HCT116 (cell line): Measurements from ENCODE around the gene PPP1R10. TPM values are rescaled to one million over a fixed set of nuclear protein-coding genes. Genes with fewer than 3 reads are reported as not detected.

ENCODE experiments used
- ATAC-seq: fragments of 200-7000 bp; cut with Tn5 transposase; 2 replicates; pipeline ENCODE4 v1.9.1; 2020; ENCODE audit warnings: mild to moderate bottlenecking, moderate library complexity
- BruUV-seq: library from RNA; stranded (reverse); fragments of 400-500 nt; replicated peaks from 2 replicates; lab custom pipeline; 2021; lab: Mats Ljungman, UMichigan
- CTCF ChIA-PET: fragments of 300-600 bp; sonication (Branson Sonifier 250); formaldehyde crosslinking; loops from one replicate; lab custom pipeline; 2021; ENCODE audit warnings: antibody characterized with exemption; lab: Charles Lee
- POLR2A ChIA-PET: fragments of 300-600, 350-600 bp; sonication (Branson Sonifier 250); formaldehyde crosslinking; loops from one replicate; lab custom pipeline; 2021; ENCODE audit warnings: antibody characterized with exemption; lab: Charles Lee
- RAD21 ChIA-PET, 2 experiments: fragments of 300-600 bp; sonication (Branson Sonifier 250); formaldehyde crosslinking; loops; one replicate each; lab custom pipeline; 2023; ENCODE audit warnings: low total read pairs in 2 of 2; ENCODE audit not compliant: uncharacterized antibody in 2 of 2, unreplicated experiment in 2 of 2, low non-redundant PET in 1 of 2; lab: Charles Lee
- DNase-seq: peaks from one replicate; pipeline ENCODE4 v3.0.0-alpha.2; 2010; ENCODE audit warnings: low read depth, low spot score
- H2AFZ ChIP-seq: fragments of 200-600 bp; shearing (Covaris generic), sonication (generic); 2 replicates; pipeline ENCODE4 v1.6.1; 2017; ENCODE audit warnings: low read depth, mixed run types, mixed read lengths, antibody characterized with exemption, low read length; ENCODE audit not compliant: poor library complexity, severe bottlenecking
- H3K27ac ChIP-seq: 2 replicates; pipeline ENCODE4 v1.5.1; 2012; ENCODE audit warnings: low read depth, low read length
- H3K27me3 ChIP-seq: fragments of 200-600 bp; sonication (generic); 2 replicates; pipeline ENCODE4 v1.6.1; 2016; ENCODE audit warnings: mixed run types, low read length, mixed read lengths; ENCODE audit not compliant: insufficient read depth
- H3K36me3 ChIP-seq, 2 experiments: fragments of 200-500 bp in 1 of 2; fragments of 200-600 bp in 1 of 2; sonication (Bioruptor generic) in 1 of 2; sonication (generic) in 1 of 2; 2 replicates each; pipeline versions ENCODE4 v1.5.1 to v1.6.1; 2014 to 2016; ENCODE audit warnings: low read length in 2 of 2, inconsistent platforms in 1 of 2, mixed read lengths in 1 of 2, mixed run types in 1 of 2; ENCODE audit not compliant: insufficient read depth in 2 of 2, control insufficient read depth in 1 of 2
- H3K4me1 ChIP-seq, 2 experiments: fragments of 200-600 bp in 1 of 2; sonication (generic) in 1 of 2; 2 replicates each; pipeline versions ENCODE4 v1.5.1 to v1.6.1; 2012 to 2017; ENCODE audit warnings: low read length in 2 of 2, inconsistent platforms in 1 of 2, mild to moderate bottlenecking in 1 of 2, mixed read lengths in 1 of 2, mixed run types in 1 of 2, moderate library complexity in 1 of 2; ENCODE audit not compliant: insufficient read depth in 2 of 2, control insufficient read depth in 1 of 2
- H3K4me2 ChIP-seq: fragments of 200-600 bp; sonication (generic); 2 replicates; pipeline ENCODE4 v1.6.1; 2017; ENCODE audit warnings: mixed run types, low read length, mixed read lengths
- H3K4me3 ChIP-seq, 2 experiments: fragments of 200-600 bp in 1 of 2; sonication (generic) in 1 of 2; replicated peaks in 1 of 2; 2 replicates each; pipeline ENCODE4 v1.5.1; 2011 to 2016; ENCODE audit warnings: low read length in 2 of 2, control low read depth in 1 of 2, low read depth in 1 of 2, mild to moderate bottlenecking in 1 of 2, mixed read lengths in 1 of 2, mixed run types in 1 of 2
- H3K79me2 ChIP-seq: fragments of 200-600 bp; sonication (generic); 2 replicates; pipeline ENCODE4 v1.6.1; 2017; ENCODE audit warnings: mild to moderate bottlenecking, mixed run types, low read length, moderate library complexity, mixed read lengths; ENCODE audit not compliant: insufficient read depth
- H3K9ac ChIP-seq: fragments of 200-600 bp; sonication (generic); 2 replicates; pipeline ENCODE4 v1.6.1; 2016; ENCODE audit warnings: low read length, mixed read lengths
- H3K9me2 ChIP-seq: fragments of 200-600 bp; sonication (generic), shearing (Covaris generic); 2 replicates; pipeline ENCODE4 v1.6.1; 2017; ENCODE audit warnings: mixed run types, mild to moderate bottlenecking, moderate library complexity; ENCODE audit not compliant: insufficient read depth
- H3K9me3 ChIP-seq, 2 experiments: fragments of 200-500 bp in 1 of 2; fragments of 200-600 bp in 1 of 2; sonication (Bioruptor generic) in 1 of 2; sonication (generic) in 1 of 2; 2 replicates each; pipeline ENCODE4 v1.6.1; 2014 to 2017; ENCODE audit warnings: low read length in 2 of 2, mixed read lengths in 2 of 2, inconsistent platforms in 1 of 2, low read depth in 1 of 2, mild to moderate bottlenecking in 1 of 2, mixed run types in 1 of 2, moderate library complexity in 1 of 2; ENCODE audit not compliant: control insufficient read depth in 1 of 2, insufficient read depth in 1 of 2
- H4K20me1 ChIP-seq: fragments of 200-600 bp; sonication (generic), shearing (Covaris generic); 2 replicates; pipeline ENCODE4 v1.6.1; 2017; ENCODE audit warnings: mixed run types, mild to moderate bottlenecking, moderate library complexity; ENCODE audit not compliant: insufficient read depth
- CBX3 ChIP-seq: IDR thresholded peaks from 2 replicates; pipeline ENCODE4 v1.6.1; 2012; ENCODE audit warnings: low read depth
- CEBPB ChIP-seq: IDR thresholded peaks from 2 replicates; pipeline ENCODE4 v1.6.1; 2012; ENCODE audit warnings: low read depth
- EGR1 ChIP-seq: IDR thresholded peaks from 2 replicates; pipeline ENCODE4 v1.6.1; 2012; ENCODE audit warnings: low read depth
- ELF1 ChIP-seq: IDR thresholded peaks from 2 replicates; pipeline ENCODE4 v1.6.1; 2012; ENCODE audit warnings: low read depth, borderline replicate concordance
- EZH2 ChIP-seq: fragments of 200-600 bp; sonication (generic); IDR thresholded peaks from 2 replicates; pipeline ENCODE4 v1.6.1; 2017; ENCODE audit warnings: antibody characterized with exemption, mixed run types
- EZH2phosphoT487 ChIP-seq: fragments of 200-600 bp; IDR thresholded peaks from 2 replicates; pipeline ENCODE4 v1.6.1; 2018; ENCODE audit warnings: antibody characterized with exemption, borderline replicate concordance
- JUND ChIP-seq: IDR thresholded peaks from 2 replicates; pipeline ENCODE4 v1.6.1; 2012
- POLR2AphosphoS5 ChIP-seq: IDR thresholded peaks from 2 replicates; pipeline ENCODE4 v1.6.1; 2011; ENCODE audit warnings: mild to moderate bottlenecking, low read depth, low read length, moderate library complexity
- RAD21 ChIP-seq: IDR thresholded peaks from 2 replicates; pipeline ENCODE4 v1.6.1; 2012; ENCODE audit warnings: low read depth, mild to moderate bottlenecking
- SIN3A ChIP-seq: IDR thresholded peaks from 2 replicates; pipeline ENCODE4 v1.6.1; 2012; ENCODE audit warnings: low read depth
- SP1 ChIP-seq: IDR thresholded peaks from 2 replicates; pipeline ENCODE4 v1.6.1; 2012; ENCODE audit warnings: low read depth
- SRF ChIP-seq: IDR thresholded peaks from 2 replicates; pipeline ENCODE4 v1.6.1; 2012; ENCODE audit warnings: low read depth
- ZFX ChIP-seq: fragments of 450-650 bp; IDR thresholded peaks from 2 replicates; pipeline ENCODE4 v1.6.1; 2017
- ZNF274 ChIP-seq: fragments of 200-500 bp; sonication (Bioruptor generic); IDR thresholded peaks from 2 replicates; pipeline ENCODE4 v1.6.1; 2014; ENCODE audit warnings: mild to moderate bottlenecking, low read depth, low read length, inconsistent platforms
- intact Hi-C: fragments of 100-400 bp; cut with micrococcal nuclease; formaldehyde crosslinking; loops from 2 replicates; pipeline ENCODE4 v1.10.0; 2022
- total RNA-seq: library from RNA; stranded (reverse); gene quantifications from one replicate; pipeline ENCODE4 v1.2.1, GENCODE V29; 2021; ENCODE audit not compliant: unreplicated experiment
- TF ChIP-seq, protein P1 (sequence below): IDR thresholded peaks from 2 replicates; pipeline ENCODE4 v1.6.1; 2012
- TF ChIP-seq, protein P2 (sequence below): IDR thresholded peaks from 2 replicates; pipeline ENCODE4 v1.6.1; 2011; ENCODE audit warnings: mild to moderate bottlenecking, low read length, moderate library complexity; ENCODE audit not compliant: insufficient replicate concordance; ENCODE audit errors: extremely low read depth
- TF ChIP-seq, protein P3 (sequence below): IDR thresholded peaks from 2 replicates; pipeline ENCODE4 v1.6.1; 2012; ENCODE audit warnings: low read depth
- TF ChIP-seq, protein P4 (sequence below), 3 experiments: fragments of 200-600 bp in 1 of 3; sonication (generic) in 1 of 3; IDR thresholded peaks in 2 of 3; conservative IDR thresholded peaks in 1 of 3; 2 replicates each; pipeline ENCODE4 v1.5.1; 2012 to 2017; ENCODE audit warnings: low read depth in 2 of 3, low read length in 2 of 3, antibody characterized with exemption in 1 of 3, borderline replicate concordance in 1 of 3, control low read depth in 1 of 3, mild to moderate bottlenecking in 1 of 3, mixed read lengths in 1 of 3, mixed run types in 1 of 3, moderate library complexity in 1 of 3; ENCODE audit not compliant: insufficient read depth in 1 of 3

Gene PPP1R10
- total RNA-seq, 1 experiment from 2014 or later, result 104 TPM

DNA sequence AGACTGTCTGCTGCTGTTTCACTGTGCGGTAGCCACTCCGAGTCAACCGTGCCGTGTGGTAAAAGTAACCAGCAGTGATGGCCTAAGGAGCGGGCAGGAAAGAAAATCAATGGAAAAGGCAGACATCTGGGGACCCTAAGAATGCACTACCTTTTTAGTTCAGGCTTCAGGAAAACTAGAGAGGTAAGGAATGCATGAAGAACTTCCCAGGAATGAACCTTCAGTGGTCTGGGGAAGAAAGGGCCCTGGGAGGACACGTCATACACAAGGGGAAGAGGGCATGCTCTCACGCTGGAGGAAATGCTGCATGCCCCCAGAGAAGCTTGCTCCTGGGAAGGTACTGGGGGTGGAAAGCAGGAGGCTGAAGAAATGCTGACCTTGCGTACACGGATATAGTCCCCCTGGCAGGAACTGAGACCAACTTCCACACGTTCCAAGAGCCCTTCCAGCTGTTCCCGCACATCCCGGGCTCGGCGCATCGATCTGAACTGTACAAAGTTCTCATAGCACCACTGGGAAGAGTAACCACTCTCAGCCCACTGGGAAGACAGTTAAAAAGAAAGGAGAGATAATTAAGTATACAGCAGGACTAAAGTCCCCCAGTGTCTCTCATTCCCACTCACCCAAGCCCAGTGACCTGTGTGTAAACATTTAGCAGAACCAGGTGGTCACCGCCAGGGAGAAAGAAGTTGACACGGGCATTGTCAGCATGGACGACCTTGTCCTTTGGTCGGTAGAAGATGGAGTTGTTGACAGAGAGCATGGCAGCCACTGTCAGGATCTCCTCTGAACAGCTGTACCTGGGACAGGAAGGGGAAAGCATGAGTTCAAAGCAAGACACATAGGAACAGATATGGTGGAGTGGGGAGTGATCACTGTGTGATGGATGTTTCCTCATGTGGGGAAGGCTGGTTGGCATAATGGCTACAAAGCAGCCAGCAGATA is 38.0 kb upstream of the PPP1R10 start:
- Histone ChIP-seq H3K4me3 (no peak overlapping the region), H3K9ac (no peak overlapping the region), H2AFZ (no peak overlapping the region), H3K9me2 (no peaks in the 10 kb centered on the region), H3K4me2 (no peak overlapping the region), H3K9me3 (no peaks in the 10 kb centered on the region), H4K20me1 (no peaks in the 10 kb centered on the region), H3K27me3 (no peaks in the 10 kb centered on the region), H3K79me2 (no peaks in the 10 kb centered on the region), H3K36me3 (peaks cover 46 to 72% of the 10 kb centered on the region in 2 experiments; a peak in 3 of 4 replicates), H3K27ac (no peak overlapping the region), H3K4me1 (no peaks in the 10 kb centered on the region)
- TF ChIP-seq ZFX (no peak), SP1 (no peak), EGR1 (no peak), ZNF274 (no peak), POLR2AphosphoS5 (no peak), SRF (no peak), SIN3A (no peak), JUND (no peak), CBX3 (no peak), ELF1 (no peak), RAD21 (no peak), EZH2phosphoT487 (no peak), EZH2 (no peak), CEBPB (no peak)
- TF ChIP-seq, protein P1, sequence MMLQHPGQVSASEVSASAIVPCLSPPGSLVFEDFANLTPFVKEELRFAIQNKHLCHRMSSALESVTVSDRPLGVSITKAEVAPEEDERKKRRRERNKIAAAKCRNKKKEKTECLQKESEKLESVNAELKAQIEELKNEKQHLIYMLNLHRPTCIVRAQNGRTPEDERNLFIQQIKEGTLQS, result no peak
- TF ChIP-seq, protein P2, sequence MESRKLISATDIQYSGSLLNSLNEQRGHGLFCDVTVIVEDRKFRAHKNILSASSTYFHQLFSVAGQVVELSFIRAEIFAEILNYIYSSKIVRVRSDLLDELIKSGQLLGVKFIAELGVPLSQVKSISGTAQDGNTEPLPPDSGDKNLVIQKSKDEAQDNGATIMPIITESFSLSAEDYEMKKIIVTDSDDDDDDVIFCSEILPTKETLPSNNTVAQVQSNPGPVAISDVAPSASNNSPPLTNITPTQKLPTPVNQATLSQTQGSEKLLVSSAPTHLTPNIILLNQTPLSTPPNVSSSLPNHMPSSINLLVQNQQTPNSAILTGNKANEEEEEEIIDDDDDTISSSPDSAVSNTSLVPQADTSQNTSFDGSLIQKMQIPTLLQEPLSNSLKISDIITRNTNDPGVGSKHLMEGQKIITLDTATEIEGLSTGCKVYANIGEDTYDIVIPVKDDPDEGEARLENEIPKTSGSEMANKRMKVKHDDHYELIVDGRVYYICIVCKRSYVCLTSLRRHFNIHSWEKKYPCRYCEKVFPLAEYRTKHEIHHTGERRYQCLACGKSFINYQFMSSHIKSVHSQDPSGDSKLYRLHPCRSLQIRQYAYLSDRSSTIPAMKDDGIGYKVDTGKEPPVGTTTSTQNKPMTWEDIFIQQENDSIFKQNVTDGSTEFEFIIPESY, result no peak
- TF ChIP-seq, protein P3, sequence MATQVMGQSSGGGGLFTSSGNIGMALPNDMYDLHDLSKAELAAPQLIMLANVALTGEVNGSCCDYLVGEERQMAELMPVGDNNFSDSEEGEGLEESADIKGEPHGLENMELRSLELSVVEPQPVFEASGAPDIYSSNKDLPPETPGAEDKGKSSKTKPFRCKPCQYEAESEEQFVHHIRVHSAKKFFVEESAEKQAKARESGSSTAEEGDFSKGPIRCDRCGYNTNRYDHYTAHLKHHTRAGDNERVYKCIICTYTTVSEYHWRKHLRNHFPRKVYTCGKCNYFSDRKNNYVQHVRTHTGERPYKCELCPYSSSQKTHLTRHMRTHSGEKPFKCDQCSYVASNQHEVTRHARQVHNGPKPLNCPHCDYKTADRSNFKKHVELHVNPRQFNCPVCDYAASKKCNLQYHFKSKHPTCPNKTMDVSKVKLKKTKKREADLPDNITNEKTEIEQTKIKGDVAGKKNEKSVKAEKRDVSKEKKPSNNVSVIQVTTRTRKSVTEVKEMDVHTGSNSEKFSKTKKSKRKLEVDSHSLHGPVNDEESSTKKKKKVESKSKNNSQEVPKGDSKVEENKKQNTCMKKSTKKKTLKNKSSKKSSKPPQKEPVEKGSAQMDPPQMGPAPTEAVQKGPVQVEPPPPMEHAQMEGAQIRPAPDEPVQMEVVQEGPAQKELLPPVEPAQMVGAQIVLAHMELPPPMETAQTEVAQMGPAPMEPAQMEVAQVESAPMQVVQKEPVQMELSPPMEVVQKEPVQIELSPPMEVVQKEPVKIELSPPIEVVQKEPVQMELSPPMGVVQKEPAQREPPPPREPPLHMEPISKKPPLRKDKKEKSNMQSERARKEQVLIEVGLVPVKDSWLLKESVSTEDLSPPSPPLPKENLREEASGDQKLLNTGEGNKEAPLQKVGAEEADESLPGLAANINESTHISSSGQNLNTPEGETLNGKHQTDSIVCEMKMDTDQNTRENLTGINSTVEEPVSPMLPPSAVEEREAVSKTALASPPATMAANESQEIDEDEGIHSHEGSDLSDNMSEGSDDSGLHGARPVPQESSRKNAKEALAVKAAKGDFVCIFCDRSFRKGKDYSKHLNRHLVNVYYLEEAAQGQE, result no peak
- TF ChIP-seq, protein P4, sequence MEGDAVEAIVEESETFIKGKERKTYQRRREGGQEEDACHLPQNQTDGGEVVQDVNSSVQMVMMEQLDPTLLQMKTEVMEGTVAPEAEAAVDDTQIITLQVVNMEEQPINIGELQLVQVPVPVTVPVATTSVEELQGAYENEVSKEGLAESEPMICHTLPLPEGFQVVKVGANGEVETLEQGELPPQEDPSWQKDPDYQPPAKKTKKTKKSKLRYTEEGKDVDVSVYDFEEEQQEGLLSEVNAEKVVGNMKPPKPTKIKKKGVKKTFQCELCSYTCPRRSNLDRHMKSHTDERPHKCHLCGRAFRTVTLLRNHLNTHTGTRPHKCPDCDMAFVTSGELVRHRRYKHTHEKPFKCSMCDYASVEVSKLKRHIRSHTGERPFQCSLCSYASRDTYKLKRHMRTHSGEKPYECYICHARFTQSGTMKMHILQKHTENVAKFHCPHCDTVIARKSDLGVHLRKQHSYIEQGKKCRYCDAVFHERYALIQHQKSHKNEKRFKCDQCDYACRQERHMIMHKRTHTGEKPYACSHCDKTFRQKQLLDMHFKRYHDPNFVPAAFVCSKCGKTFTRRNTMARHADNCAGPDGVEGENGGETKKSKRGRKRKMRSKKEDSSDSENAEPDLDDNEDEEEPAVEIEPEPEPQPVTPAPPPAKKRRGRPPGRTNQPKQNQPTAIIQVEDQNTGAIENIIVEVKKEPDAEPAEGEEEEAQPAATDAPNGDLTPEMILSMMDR (IDR thresholded peaks at IDR 0.05 in 2 of 3, conservative IDR thresholded peaks at IDR 0.05 in 1 of 3; ENCODE audit: borderline replicate concordance in 1 of 3, insufficient read depth in 1 of 3, low read depth in 2 of 3, low read length in 2 of 3), result no peak
- DNase-seq (no peak), ATAC-seq (no peak)
- intact Hi-C loops, result no loop called here
- ChIA-PET RAD21 (no interaction called here), POLR2A (no interaction called here), CTCF (no interaction called here)
- no TSS peak for BruUV-seq
